Measurements from ENCODE around the gene A1CF.

Gene A1CF

GRCh38 chr10:50892467-50892866 lies 7.0 kb upstream of the A1CF start:
- TF ChIP-seq CTCF (IDR thresholded peaks at IDR 0.05; ENCODE audit: low read depth, low read length, poor library complexity, severe bottlenecking): no peak
- TF ChIP-seq EZH2phosphoT487 (IDR thresholded peaks at IDR 0.05; ENCODE audit: borderline replicate concordance, low read length): no peak
- no peak overlapping the region for H3K4me2 ChIP-seq (ENCODE audit: low read length)

GRCh38 chr10:50884302-50884701 lies 1.1 kb downstream of the A1CF start:
- no peak for TF ChIP-seq EZH2phosphoT487 (IDR thresholded peaks at IDR 0.05; ENCODE audit: borderline replicate concordance, low read length)
- no peak for TF ChIP-seq CTCF (IDR thresholded peaks at IDR 0.05; ENCODE audit: low read depth, low read length, poor library complexity, severe bottlenecking)
- Histone ChIP-seq H3K27ac (ENCODE audit: low read depth, low read length) (no peak overlapping the region), H3K9me2 (replicated peaks; ENCODE audit: control insufficient read depth, low read length) (no peaks in the 10 kb centered on the region), H3K9me3 (ENCODE audit: control insufficient read depth, insufficient read depth, low read length) (no peaks in the 10 kb centered on the region), H3K79me2 (ENCODE audit: control insufficient read depth, low read length) (no peaks in the 10 kb centered on the region), H3K36me3 (ENCODE audit: control insufficient read depth, low read length) (no peaks in the 10 kb centered on the region), H3F3A (ENCODE audit: control insufficient read depth, insufficient read depth) (no peaks in the 10 kb centered on the region), H3K27me3 (ENCODE audit: control insufficient read depth, low read length) (peaks cover 4% of the 10 kb centered on the region; the same call in 1 of the 2 replicates), H4K20me1 (ENCODE audit: control insufficient read depth, insufficient read depth, low read depth, low read length) (no peaks in the 10 kb centered on the region), H3K4me1 (ENCODE audit: control insufficient read depth, low read length) (no peaks in the 10 kb centered on the region), H3K4me3 (ENCODE audit: low read length) (no peak overlapping the region), H3K4me2 (ENCODE audit: low read length) (no peak overlapping the region)

More at GRCh38 chr10:50892467-50892866, 7.0 kb upstream of the A1CF start:
- no peaks in the 10 kb centered on the region for H3K79me2 ChIP-seq (ENCODE audit: control insufficient read depth, low read length)
- no peaks in the 10 kb centered on the region for H3K9me2 ChIP-seq (replicated peaks; ENCODE audit: control insufficient read depth, low read length)
- H3K27ac ChIP-seq (ENCODE audit: low read depth, low read length): no peak overlapping the region
- H3K9me3 ChIP-seq (ENCODE audit: control insufficient read depth, insufficient read depth, low read length): no peaks in the 10 kb centered on the region
- no peaks in the 10 kb centered on the region for H4K20me1 ChIP-seq (ENCODE audit: control insufficient read depth, insufficient read depth, low read depth, low read length)
- H3F3A ChIP-seq (ENCODE audit: control insufficient read depth, insufficient read depth): no peaks in the 10 kb centered on the region
- H3K4me3 ChIP-seq (ENCODE audit: low read length): no peak overlapping the region
- 0 out of 2 replicates have a peak, but pooled peaks cover 8% of the 10 kb centered on the region for H3K27me3 ChIP-seq (ENCODE audit: control insufficient read depth, low read length)
- H3K4me1 ChIP-seq (ENCODE audit: control insufficient read depth, low read length): no peaks in the 10 kb centered on the region
- H3K36me3 ChIP-seq (ENCODE audit: control insufficient read depth, low read length): no peaks in the 10 kb centered on the region

- H3K4me2 ChIP-seq (ENCODE audit: low read length): no peak overlapping the region
- no peaks in the 10 kb centered on the region for H3F3A ChIP-seq (ENCODE audit: control insufficient read depth, insufficient read depth)
- no peaks in the 10 kb centered on the region for H3K36me3 ChIP-seq (ENCODE audit: control insufficient read depth, low read length)
- H3K79me2 ChIP-seq (ENCODE audit: control insufficient read depth, low read length): no peaks in the 10 kb centered on the region
- no peaks in the 10 kb centered on the region for H4K20me1 ChIP-seq (ENCODE audit: control insufficient read depth, insufficient read depth, low read depth, low read length)
- H3K4me3 ChIP-seq (ENCODE audit: low read length): no peak overlapping the region
- H3K27me3 ChIP-seq (ENCODE audit: control insufficient read depth, low read length): peaks cover 4% of the 10 kb centered on the region; the same call in 1 of the 2 replicates
- H3K9me2 ChIP-seq (replicated peaks; ENCODE audit: control insufficient read depth, low read length): no peaks in the 10 kb centered on the region
- TF ChIP-seq CTCF (IDR thresholded peaks at IDR 0.05; ENCODE audit: low read depth, low read length, poor library complexity, severe bottlenecking) (no peak), EZH2phosphoT487 (IDR thresholded peaks at IDR 0.05; ENCODE audit: borderline replicate concordance, low read length) (no peak)
- no peak overlapping the region for H3K27ac ChIP-seq (ENCODE audit: low read depth, low read length)
- no peaks in the 10 kb centered on the region for H3K9me3 ChIP-seq (ENCODE audit: control insufficient read depth, insufficient read depth, low read length)
- no peaks in the 10 kb centered on the region for H3K4me1 ChIP-seq (ENCODE audit: control insufficient read depth, low read length)
Measured at GRCh38 chr10:50883629-50884028, 1.8 kb downstream of the A1CF start.

Measured in DOHH2 (cell line).